ENCODE measurements around the gene GTF2F2. TPM values are rescaled to one million over a fixed set of nuclear protein-coding genes. Genes with fewer than 3 reads are reported as not detected.

The GTF2F2 gene
- total and polyA plus RNA-seq, 2 donors (not counting 1 experiment from before 2014, with no cell fraction given) = 5.9 to 19.6 TPM

- Histone ChIP-seq H3K27me3 (replicated peaks in 1 of 4; ENCODE audit: control extremely low read depth in 1 of 4, control insufficient read depth in 3 of 4, insufficient read depth in 4 of 4, low read length in 3 of 4) (no peaks in the 10 kb centered on the region), H4K20me1 (ENCODE audit: control insufficient read depth, insufficient read depth, low read length, poor library complexity, severe bottlenecking) (no peaks in the 10 kb centered on the region), H3K4me2 (replicated peaks; ENCODE audit: low read depth, low read length, poor library complexity, severe bottlenecking) (no peak overlapping the region), H3K4me1 (ENCODE audit: control insufficient read depth in 2 of 2, insufficient read depth in 2 of 2, low read length in 2 of 2) (no peaks in the 10 kb centered on the region), H3K4me3 (ENCODE audit: control extremely low read depth in 1 of 5, extremely low read depth in 1 of 5, insufficient read depth in 1 of 5, low read depth in 2 of 5, low read length in 4 of 5) (no peak overlapping the region), H3K79me2 (ENCODE audit: control insufficient read depth, insufficient read depth, low read length) (no peaks in the 10 kb centered on the region), H3K36me3 (replicated peaks in 1 of 2; ENCODE audit: control extremely low read depth in 1 of 2, control insufficient read depth in 1 of 2, extremely low read depth in 1 of 2, insufficient read depth in 2 of 2, low read length in 1 of 2) (no peaks in the 10 kb centered on the region), H3K27ac (ENCODE audit: low read length in 2 of 2) (no peak overlapping the region), H3K9me3 (ENCODE audit: control extremely low read depth in 1 of 3, control insufficient read depth in 2 of 3, insufficient read depth in 1 of 3, low read length in 2 of 3) (no peaks in the 10 kb centered on the region), H2AFZ (ENCODE audit: insufficient read depth, low read depth, low read length, poor library complexity, severe bottlenecking) (no peak overlapping the region), H3K9ac (ENCODE audit: low read length) (no peak overlapping the region)
- ATAC-seq (ENCODE audit: low read depth) (no peak), DNase-seq (no peak)
- intact Hi-C loops (cut with micrococcal nuclease) = no loop called here
- ChIA-PET CTCF (interaction anchor here (0.8 kb wide), 1 partner anchor 66 kb away, joined by 3 read pairs; no protein-coding TSS in a partner anchor), POLR2A (no interaction called here)
- peaks cover 9% of the 10 kb centered on the region for H3K27me3 Mint-ChIP-seq
- no peaks in the 10 kb centered on the region for H3K9me3 Mint-ChIP-seq (ENCODE audit: insufficient read depth)
- H3K27ac Mint-ChIP-seq = no peak overlapping the region
- peaks cover 4% of the 10 kb centered on the region for H3K4me1 Mint-ChIP-seq
- no peak overlapping the region for H3K4me3 Mint-ChIP-seq
- TF ChIP-seq CTCF (IDR thresholded peaks at IDR 0.05) = no peak
- no CpG with 5 or more reads among the region's 4 CpGs for WGBS (ENCODE audit: insufficient coverage)
Measured at GRCh38 chr13:45113233-45114224, 6.8 kb upstream of the GTF2F2 start.

GRCh38 chr13:45119469-45119990, 780 bp upstream of the GTF2F2 start:
- Histone ChIP-seq H3K9ac (ENCODE audit: low read length) (peak overlapping the region; percentile 96), H4K20me1 (ENCODE audit: control insufficient read depth, insufficient read depth, low read length, poor library complexity, severe bottlenecking) (peaks cover 13% of the 10 kb centered on the region), H2AFZ (ENCODE audit: insufficient read depth, low read depth, low read length, poor library complexity, severe bottlenecking) (peak overlapping the region; percentile 98), H3K27me3 (replicated peaks in 1 of 4; ENCODE audit: control extremely low read depth in 1 of 4, control insufficient read depth in 3 of 4, insufficient read depth in 4 of 4, low read length in 3 of 4) (no peaks in the 10 kb centered on the region), H3K4me3 (ENCODE audit: control extremely low read depth in 1 of 5, extremely low read depth in 1 of 5, insufficient read depth in 1 of 5, low read depth in 2 of 5, low read length in 4 of 5) (peak overlapping the region; percentile 68 to 100 (median 92)), H3K79me2 (ENCODE audit: control insufficient read depth, insufficient read depth, low read length) (peaks cover 55% of the 10 kb centered on the region), H3K27ac (ENCODE audit: low read length in 2 of 2) (peak overlapping the region; percentile 66 to 93), H3K36me3 (replicated peaks in 1 of 2; ENCODE audit: control extremely low read depth in 1 of 2, control insufficient read depth in 1 of 2, extremely low read depth in 1 of 2, insufficient read depth in 2 of 2, low read length in 1 of 2) (no peaks in the 10 kb centered on the region), H3K9me3 (ENCODE audit: control extremely low read depth in 1 of 3, control insufficient read depth in 2 of 3, insufficient read depth in 1 of 3, low read length in 2 of 3) (no peaks in the 10 kb centered on the region), H3K4me2 (replicated peaks; ENCODE audit: low read depth, low read length, poor library complexity, severe bottlenecking) (peak overlapping the region; percentile 86), H3K4me1 (ENCODE audit: control insufficient read depth in 2 of 2, insufficient read depth in 2 of 2, low read length in 2 of 2) (peaks cover 20 to 21% of the 10 kb centered on the region in 2 donors)
- no peak overlapping the region for H3K4me3 Mint-ChIP-seq
- CTCF ChIA-PET = no interaction called here
- TF ChIP-seq CTCF (IDR thresholded peaks at IDR 0.05) = no peak
- TF ChIP-seq EZH2 (IDR thresholded peaks at IDR 0.05; ENCODE audit: borderline replicate concordance, insufficient read depth, low read depth, low read length, poor library complexity, severe bottlenecking) = no peak
- peak; percentile 47 for ATAC-seq (ENCODE audit: low read depth)
- intact Hi-C loops (cut with micrococcal nuclease) = loop anchor here (1.0 kb wide), 1 partner anchor 202 kb away; no protein-coding TSS in a partner anchor
- H3K4me1 Mint-ChIP-seq = peaks cover 5% of the 10 kb centered on the region
- DNase-seq = peak; percentile 74
- POLR2A ChIA-PET = interaction anchor here (0.6 kb wide), 1 partner anchor 195 kb away, joined by 4 read pairs; no protein-coding TSS in a partner anchor
- 1% methylated on average over 6 of the region's 7 CpGs for WGBS (ENCODE audit: insufficient coverage)
- no peaks in the 10 kb centered on the region for H3K27me3 Mint-ChIP-seq
- H3K27ac Mint-ChIP-seq = no peak overlapping the region
- no peaks in the 10 kb centered on the region for H3K9me3 Mint-ChIP-seq (ENCODE audit: insufficient read depth)
